NCI-H2029 treated with DMSO at 0.1 percent for 48 hours (cell line): ENCODE data around the gene SVIL.

Source experiments
- DNase-seq: peaks from one replicate; lab custom pipeline; 2025; lab: John Stamatoyannopoulos, UW

The SVIL gene

GRCh38 chr10:29412485-29412884 is 222.3 kb downstream of the SVIL start:
- DNase-seq = no peak

GRCh38 chr10:29411666-29412315 is 223.0 kb downstream of the SVIL start:
- no peak for DNase-seq

GRCh38 chr10:29409241-29410054 is 225.3 kb downstream of the SVIL start:
- no peak for DNase-seq

DNA sequence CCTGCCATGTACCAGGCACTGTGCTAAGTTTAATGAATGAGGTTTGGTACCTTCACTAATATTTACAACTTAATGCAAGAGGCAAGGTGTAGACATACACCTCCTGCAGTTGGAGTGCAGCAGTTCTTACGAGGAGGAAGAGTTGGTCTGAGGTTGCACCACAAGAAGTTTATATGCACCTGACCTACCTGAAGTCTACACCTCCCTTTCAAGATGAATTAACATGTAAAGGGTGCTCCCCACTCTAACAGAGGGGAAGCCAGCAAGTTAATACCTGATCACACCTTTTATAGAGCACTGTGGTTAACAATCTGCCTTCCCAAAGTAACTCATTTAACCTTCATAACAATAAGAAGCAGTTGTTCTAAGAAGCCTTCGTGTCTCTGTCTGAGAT is 225.9 kb downstream of the SVIL start:
- no peak for DNase-seq
